ENCODE measurements around the gene LPP. TPM values are rescaled to one million over a fixed set of nuclear protein-coding genes. Genes with fewer than 3 reads are reported as not detected.

The LPP gene
- total RNA-seq, 1 experiment from 2014 or later, result 54.0 TPM

GRCh38 chr3:188315553-188315952 lies 161.6 kb downstream of the LPP start:
- DNase-seq (ENCODE audit: low read depth, low spot score) (no peak), ATAC-seq (no peak)
- Histone ChIP-seq H3K4me3 (replicated peaks in 1 of 2; ENCODE audit: low read depth in 1 of 2, low read length in 2 of 2) (no peak overlapping the region), H3K79me2 (ENCODE audit: insufficient read depth, low read length) (no peaks in the 10 kb centered on the region; the same call in 1 of the 2 replicates), H2AFZ (ENCODE audit: low read depth, low read length, poor library complexity, severe bottlenecking) (no peak overlapping the region), H3K27ac (ENCODE audit: low read depth, low read length) (no peak overlapping the region), H4K20me1 (ENCODE audit: insufficient read depth) (no peaks in the 10 kb centered on the region), H3K4me1 (ENCODE audit: control insufficient read depth in 1 of 2, insufficient read depth in 2 of 2, low read length in 2 of 2) (peaks cover 0 to 4% of the 10 kb centered on the region in 2 experiments; a peak in 1 of 4 replicates), H3K9me2 (ENCODE audit: insufficient read depth) (no peaks in the 10 kb centered on the region), H3K9me3 (ENCODE audit: control insufficient read depth in 1 of 2, insufficient read depth in 1 of 2, low read depth in 1 of 2, low read length in 2 of 2) (no peaks in the 10 kb centered on the region), H3K9ac (ENCODE audit: low read length) (no peak overlapping the region), H3K4me2 (ENCODE audit: low read length) (no peak overlapping the region), H3K36me3 (ENCODE audit: control insufficient read depth in 1 of 2, insufficient read depth in 2 of 2, low read length in 2 of 2) (no peaks in the 10 kb centered on the region), H3K27me3 (ENCODE audit: insufficient read depth, low read length) (no peaks in the 10 kb centered on the region)
- RAD21 ChIA-PET (ENCODE audit: low non-redundant PET in 1 of 2, low total read pairs in 2 of 2, uncharacterized antibody in 2 of 2, unreplicated experiment in 2 of 2), result no interaction called here
- TF ChIP-seq CBX3 (IDR thresholded peaks at IDR 0.05; ENCODE audit: low read depth) (no peak), FOSL1 (IDR thresholded peaks at IDR 0.05; ENCODE audit: low read depth) (no peak), REST (IDR thresholded peaks at IDR 0.05; ENCODE audit: low read depth) (no peak)
- no TSS peak for BruUV-seq (replicated peaks)
- intact Hi-C loops (cut with micrococcal nuclease), result no loop called here
- CTCF ChIA-PET, result no interaction called here
- POLR2A ChIA-PET, result no interaction called here

GRCh38 chr3:188316021-188316722 lies 162.2 kb downstream of the LPP start:
- peaks cover 4% of the 10 kb centered on the region; the same call in 1 of the 2 replicates for H3K79me2 ChIP-seq (ENCODE audit: insufficient read depth, low read length)
- H3K4me3 ChIP-seq (replicated peaks in 1 of 2; ENCODE audit: low read depth in 1 of 2, low read length in 2 of 2), result no peak overlapping the region
- intact Hi-C loops (cut with micrococcal nuclease), result no loop called here
- no TSS peak for BruUV-seq (replicated peaks)
- ChIA-PET CTCF (no interaction called here), POLR2A (no interaction called here), RAD21 (ENCODE audit: low non-redundant PET in 1 of 2, low total read pairs in 2 of 2, uncharacterized antibody in 2 of 2, unreplicated experiment in 2 of 2) (no interaction called here)
- TF ChIP-seq ZNF274 (IDR thresholded peaks at IDR 0.05; ENCODE audit: low read depth, low read length) (no peak), ELF1 (IDR thresholded peaks at IDR 0.05; ENCODE audit: borderline replicate concordance, low read depth) (no peak), CEBPB (IDR thresholded peaks at IDR 0.05; ENCODE audit: low read depth) (no peak), MAX (IDR thresholded peaks at IDR 0.05) (no peak), SP1 (IDR thresholded peaks at IDR 0.05; ENCODE audit: low read depth) (no peak), REST (IDR thresholded peaks at IDR 0.05; ENCODE audit: low read depth) (no peak), CBX3 (IDR thresholded peaks at IDR 0.05; ENCODE audit: low read depth) (no peak), ATF3 (IDR thresholded peaks at IDR 0.05) (no peak), FOSL1 (IDR thresholded peaks at IDR 0.05; ENCODE audit: low read depth) (no peak), POLR2AphosphoS5 (IDR thresholded peaks at IDR 0.05; ENCODE audit: low read depth, low read length) (no peak), YY1 (IDR thresholded peaks at IDR 0.05; ENCODE audit: extremely low read depth, insufficient replicate concordance, low read depth, low read length) (no peak)
- H3K36me3 ChIP-seq (ENCODE audit: control insufficient read depth in 1 of 2, insufficient read depth in 2 of 2, low read length in 2 of 2), result no peaks in the 10 kb centered on the region
- no peak overlapping the region for H3K4me2 ChIP-seq (ENCODE audit: low read length)
- ATAC-seq, result no peak
- H3K27ac ChIP-seq (ENCODE audit: low read depth, low read length), result no peak overlapping the region
- H3K9me3 ChIP-seq (ENCODE audit: control insufficient read depth in 1 of 2, insufficient read depth in 1 of 2, low read depth in 1 of 2, low read length in 2 of 2), result no peaks in the 10 kb centered on the region
- no peak for DNase-seq (ENCODE audit: low read depth, low spot score)
- peaks cover 0 to 4% of the 10 kb centered on the region in 2 experiments; a peak in 1 of 4 replicates for H3K4me1 ChIP-seq (ENCODE audit: control insufficient read depth in 1 of 2, insufficient read depth in 2 of 2, low read length in 2 of 2)
- H3K9ac ChIP-seq (ENCODE audit: low read length), result no peak overlapping the region
- no peaks in the 10 kb centered on the region for H4K20me1 ChIP-seq (ENCODE audit: insufficient read depth)
- no peaks in the 10 kb centered on the region for H3K27me3 ChIP-seq (ENCODE audit: insufficient read depth, low read length)
- no peak overlapping the region for H2AFZ ChIP-seq (ENCODE audit: low read depth, low read length, poor library complexity, severe bottlenecking)
- no peaks in the 10 kb centered on the region for H3K9me2 ChIP-seq (ENCODE audit: insufficient read depth)
